ENCODE results near the gene AKAP6. TPM values are rescaled to one million over a fixed set of nuclear protein-coding genes. Genes with fewer than 3 reads are reported as not detected.
"Not testable (repeated sequence)": the region's sequence is repeated elsewhere in the genome, so short reads cannot be mapped to it uniquely, and the experiment has no call there.

Gene AKAP6
- total RNA-seq, 1 donor from 2014 or later, result 600 TPM

- no peaks in the 10 kb centered on the region for H3K27me3 Mint-ChIP-seq (ENCODE audit: unreplicated experiment)
- H3K36me3 Mint-ChIP-seq (ENCODE audit: unreplicated experiment), result peaks cover 5% of the 10 kb centered on the region
- no peak overlapping the region for H3K4me3 Mint-ChIP-seq (ENCODE audit: unreplicated experiment)
- peaks cover 5% of the 10 kb centered on the region for H3K4me1 Mint-ChIP-seq (ENCODE audit: low read depth, unreplicated experiment)
- TF ChIP-seq CTCF (IDR thresholded peaks at IDR 0.05; ENCODE audit: partially characterized antibody, unreplicated experiment), result no peak
- no peak overlapping the region for H3K27ac Mint-ChIP-seq (ENCODE audit: unreplicated experiment)
- no peak for DNase-seq
- peaks cover 11% of the 10 kb centered on the region for H3K9me3 Mint-ChIP-seq (ENCODE audit: unreplicated experiment)
These were observed 247.9 kb downstream of the AKAP6 start for GRCh38 chr14:32576977-32577376.

GRCh38 chr14:32578181-32578580 is 249.1 kb downstream of the AKAP6 start:
- no peak for TF ChIP-seq CTCF (IDR thresholded peaks at IDR 0.05; ENCODE audit: partially characterized antibody, unreplicated experiment)
- no peak for DNase-seq
- Mint-ChIP-seq H3K4me1 (ENCODE audit: low read depth, unreplicated experiment) (no peaks in the 10 kb centered on the region), H3K9me3 (ENCODE audit: unreplicated experiment) (peaks cover 16% of the 10 kb centered on the region), H3K27me3 (ENCODE audit: unreplicated experiment) (no peaks in the 10 kb centered on the region), H3K4me3 (ENCODE audit: unreplicated experiment) (no peak overlapping the region), H3K27ac (ENCODE audit: unreplicated experiment) (no peak overlapping the region), H3K36me3 (ENCODE audit: unreplicated experiment) (peaks cover 5% of the 10 kb centered on the region)

GRCh38 chr14:32583427-32583826 is 254.3 kb downstream of the AKAP6 start:
- peaks cover 13% of the 10 kb centered on the region for H3K27me3 Mint-ChIP-seq (ENCODE audit: unreplicated experiment)
- not testable (repeated sequence) for H3K4me1 Mint-ChIP-seq (ENCODE audit: low read depth, unreplicated experiment); H3K27ac Mint-ChIP-seq (ENCODE audit: unreplicated experiment); H3K36me3 Mint-ChIP-seq (ENCODE audit: unreplicated experiment); DNase-seq; H3K4me3 Mint-ChIP-seq (ENCODE audit: unreplicated experiment)
- H3K9me3 Mint-ChIP-seq (ENCODE audit: unreplicated experiment), result peaks cover 34% of the 10 kb centered on the region

- Mint-ChIP-seq H3K9me3 (ENCODE audit: unreplicated experiment) (peaks cover 34% of the 10 kb centered on the region), H3K36me3 (ENCODE audit: unreplicated experiment) (peaks cover 9% of the 10 kb centered on the region), H3K4me1 (ENCODE audit: low read depth, unreplicated experiment) (no peaks in the 10 kb centered on the region), H3K27me3 (ENCODE audit: unreplicated experiment) (peaks cover 13% of the 10 kb centered on the region), H3K27ac (ENCODE audit: unreplicated experiment) (no peak overlapping the region), H3K4me3 (ENCODE audit: unreplicated experiment) (no peak overlapping the region)
- TF ChIP-seq CTCF (IDR thresholded peaks at IDR 0.05; ENCODE audit: partially characterized antibody, unreplicated experiment), result no peak
- no peak for DNase-seq
These were observed 255.0 kb downstream of the AKAP6 start for GRCh38 chr14:32584079-32584478.

GRCh38 chr14:32587461-32587860 is 258.4 kb downstream of the AKAP6 start:
- no peaks in the 10 kb centered on the region for H3K4me1 Mint-ChIP-seq (ENCODE audit: low read depth, unreplicated experiment)
- H3K36me3 Mint-ChIP-seq (ENCODE audit: unreplicated experiment), result peaks cover 12% of the 10 kb centered on the region

More at GRCh38 chr14:32587461-32587860, 258.4 kb downstream of the AKAP6 start:
- no peak for DNase-seq
- Mint-ChIP-seq H3K4me3 (ENCODE audit: unreplicated experiment) (no peak overlapping the region), H3K27ac (ENCODE audit: unreplicated experiment) (no peak overlapping the region), H3K9me3 (ENCODE audit: unreplicated experiment) (peaks cover 33% of the 10 kb centered on the region), H3K27me3 (ENCODE audit: unreplicated experiment) (peaks cover 14% of the 10 kb centered on the region)
- TF ChIP-seq CTCF (IDR thresholded peaks at IDR 0.05; ENCODE audit: partially characterized antibody, unreplicated experiment), result no peak

Measured in glutamatergic neuron (in vitro differentiated cells).